Endothelial cell of umbilical vein (primary cell): ENCODE data around the gene RBBP5. TPM values are rescaled to one million over a fixed set of nuclear protein-coding genes. Genes with fewer than 3 reads are reported as not detected.

Experiments
- BruUV-seq: library from RNA; stranded (reverse); fragments of 400-500 nt; replicated peaks from 2 replicates; lab custom pipeline; 2021; lab: Mats Ljungman, UMichigan
- CTCF ChIA-PET: fragments of 300-600, 350-600 bp; sonication (Branson Sonifier 250); formaldehyde crosslinking; loops from one replicate; lab custom pipeline; 2021; ENCODE audit warnings: antibody characterized with exemption, inconsistent platforms; lab: Charles Lee
- POLR2A ChIA-PET: fragments of 300-600, 350-600 bp; sonication (Branson Sonifier 250); formaldehyde crosslinking; loops from one replicate; lab custom pipeline; 2021; ENCODE audit warnings: antibody characterized with exemption, inconsistent platforms; lab: Charles Lee
- DNase-seq: peaks from one replicate; pipeline ENCODE4 v3.0.0-alpha.2; 2011; ENCODE audit warnings: low read depth, low spot score
- FAIRE-seq: peaks from 2 replicates; lab custom pipeline; 2011; peaks lifted over from hg19 to GRCh38; lab: Jason Lieb, UNC
- H2AFZ ChIP-seq: 2 replicates; pipeline ENCODE4 v1.6.0; 2012; ENCODE audit warnings: low read depth, low read length, control low read depth, inconsistent platforms
- H3K27ac ChIP-seq: 2 replicates; pipeline ENCODE4 v1.5.1; 2011; ENCODE audit warnings: low read depth, mild to moderate bottlenecking, control low read depth, low read length, moderate library complexity; ENCODE audit not compliant: insufficient read depth
- H3K27me3 ChIP-seq, 2 experiments: 2 replicates each; pipeline versions ENCODE4 v1.6.0 to v1.6.1; 2011; ENCODE audit warnings: low read length in 2 of 2, mixed read lengths in 1 of 2; ENCODE audit not compliant: control insufficient read depth in 2 of 2, insufficient read depth in 2 of 2
- H3K36me3 ChIP-seq, 2 experiments: 2 replicates in 1 of 2; 3 replicates in 1 of 2; pipeline ENCODE4 v1.5.1; 2011; ENCODE audit warnings: low read length in 2 of 2, mild to moderate bottlenecking in 1 of 2, moderate library complexity in 1 of 2; ENCODE audit not compliant: control insufficient read depth in 2 of 2, insufficient read depth in 2 of 2; ENCODE audit errors: extremely low read depth in 1 of 2
- H3K4me1 ChIP-seq: 3 replicates; pipeline ENCODE4 v1.5.1; 2011; ENCODE audit warnings: mild to moderate bottlenecking, low read length; ENCODE audit not compliant: control insufficient read depth, insufficient read depth; ENCODE audit errors: extremely low read depth
- H3K4me2 ChIP-seq: 2 replicates; pipeline ENCODE4 v1.6.1; 2011; ENCODE audit warnings: low read length, control low read depth, mixed read lengths; ENCODE audit not compliant: insufficient read depth
- H3K4me3 ChIP-seq, 3 experiments: fragments of 200-600 bp in 1 of 3; sonication (generic), shearing (Covaris generic) in 1 of 3; replicated peaks in 1 of 3; 2 replicates each; pipeline ENCODE4 v1.5.1; 2011 to 2016; ENCODE audit warnings: control low read depth in 3 of 3, low read length in 3 of 3, mild to moderate bottlenecking in 2 of 3, inconsistent platforms in 1 of 3, low read depth in 1 of 3, moderate library complexity in 1 of 3; ENCODE audit not compliant: insufficient read depth in 1 of 3
- H3K79me2 ChIP-seq: 2 replicates; pipeline ENCODE4 v1.6.0; 2012; ENCODE audit warnings: low read length, inconsistent platforms; ENCODE audit not compliant: control insufficient read depth, insufficient read depth
- H3K9ac ChIP-seq: replicated peaks from 2 replicates; pipeline ENCODE3; 2011; ENCODE audit warnings: low read length, control low read depth; ENCODE audit not compliant: insufficient read depth; ENCODE audit errors: extremely low read depth
- H3K9me1 ChIP-seq: replicated peaks from 3 replicates; pipeline ENCODE4 v1.6.0; 2011; ENCODE audit warnings: mild to moderate bottlenecking, low read length; ENCODE audit not compliant: control insufficient read depth, insufficient read depth; ENCODE audit errors: extremely low read depth
- H3K9me3 ChIP-seq: replicated peaks from 2 replicates; pipeline ENCODE4 v1.5.1; 2012; ENCODE audit warnings: low read length, inconsistent platforms; ENCODE audit not compliant: control insufficient read depth, insufficient read depth
- H4K20me1 ChIP-seq: replicated peaks from 2 replicates; pipeline ENCODE3; 2011; ENCODE audit warnings: mild to moderate bottlenecking, low read length; ENCODE audit not compliant: control insufficient read depth, insufficient read depth; ENCODE audit errors: extremely low read depth
- EZH2 ChIP-seq: IDR thresholded peaks from 2 replicates; pipeline ENCODE4 v1.6.1; 2012; ENCODE audit warnings: borderline replicate concordance, low read depth, mild to moderate bottlenecking, moderate library complexity, low read length, inconsistent platforms; ENCODE audit not compliant: severe bottlenecking
- FOS ChIP-seq: IDR thresholded peaks from 2 replicates; pipeline ENCODE4 v1.6.1; 2011; ENCODE audit warnings: mild to moderate bottlenecking, low read length, moderate library complexity, borderline replicate concordance; ENCODE audit not compliant: insufficient read depth
- GATA2 ChIP-seq: IDR thresholded peaks from 2 replicates; pipeline ENCODE4 v1.7.0; 2011; ENCODE audit warnings: low read depth, mild to moderate bottlenecking, moderate library complexity, mixed read lengths, low read length; ENCODE audit not compliant: insufficient read length, insufficient read depth
- JUN ChIP-seq: IDR thresholded peaks from 2 replicates; pipeline ENCODE4 v1.6.1; 2011; ENCODE audit warnings: borderline replicate concordance, low read depth; ENCODE audit not compliant: insufficient read length, insufficient read depth
- MYC ChIP-seq: IDR thresholded peaks from one replicate; pipeline ENCODE4 v1.6.1; 2011; ENCODE audit warnings: mild to moderate bottlenecking, low read depth, low read length
- POLR2A ChIP-seq: IDR thresholded peaks from 2 replicates; pipeline ENCODE4 v1.6.1; 2012; ENCODE audit warnings: low read depth, mild to moderate bottlenecking, control low read depth, low read length
- POLR2AphosphoS5 ChIP-seq: IDR thresholded peaks from 2 replicates; pipeline ENCODE4 v1.6.1; 2012; ENCODE audit warnings: low read depth, mild to moderate bottlenecking, control low read depth, low read length, moderate library complexity; ENCODE audit not compliant: insufficient read depth
- dilution Hi-C: fragments of 300-500 bp; cut with MboI; formaldehyde crosslinking; loops from one replicate; pipeline ENCODE4 v1.15.0; 2019; ENCODE audit warnings: low sequenced_read_pairs; ENCODE audit not compliant: extremely low pct_ligation_motif_present
- intact Hi-C: fragments of 100-400 bp; cut with micrococcal nuclease; formaldehyde crosslinking; loops from one replicate; pipeline ENCODE4 v1.10.0; 2022
- polyA plus RNA-seq, 4 experiments: library from polyadenylated mRNA; depleted of rRNA in 3 of 4; stranded (reverse) in 3 of 4; unstranded in 1 of 4; fragments of >200 nt; gene quantifications; 2 replicates each; pipeline versions ENCODE4 v1.2.1 to v1.2.3, GENCODE V29; 2011 to 2012; ENCODE audit warnings: missing spikeins in 1 of 4
- total RNA-seq: library from RNA; stranded (reverse); gene quantifications from 2 replicates; pipeline ENCODE4 v1.2.3, GENCODE V29; 2021
- TF ChIP-seq, protein P1 (sequence below): IDR thresholded peaks from 2 replicates; pipeline ENCODE4 v1.6.1; 2011; ENCODE audit not compliant: insufficient read depth, insufficient read length
- TF ChIP-seq, protein P2 (sequence below), 2 donors: IDR thresholded peaks; 1 replicate in 1 of 2; 2 replicates in 1 of 2; pipeline ENCODE4 v1.5.1; 2011; ENCODE audit warnings: low read length in 2 of 2, mild to moderate bottlenecking in 2 of 2, moderate library complexity in 2 of 2, control low read depth in 1 of 2, inconsistent platforms in 1 of 2, low read depth in 1 of 2; ENCODE audit not compliant: insufficient read depth in 1 of 2; ENCODE audit errors: extremely low read depth in 1 of 2

Gene RBBP5
- total and polyA plus RNA-seq, 2 donors (not counting 3 experiments of a cell fraction or from before 2014, with no cell fraction given), result 5.8 to 14.2 TPM

DNA sequence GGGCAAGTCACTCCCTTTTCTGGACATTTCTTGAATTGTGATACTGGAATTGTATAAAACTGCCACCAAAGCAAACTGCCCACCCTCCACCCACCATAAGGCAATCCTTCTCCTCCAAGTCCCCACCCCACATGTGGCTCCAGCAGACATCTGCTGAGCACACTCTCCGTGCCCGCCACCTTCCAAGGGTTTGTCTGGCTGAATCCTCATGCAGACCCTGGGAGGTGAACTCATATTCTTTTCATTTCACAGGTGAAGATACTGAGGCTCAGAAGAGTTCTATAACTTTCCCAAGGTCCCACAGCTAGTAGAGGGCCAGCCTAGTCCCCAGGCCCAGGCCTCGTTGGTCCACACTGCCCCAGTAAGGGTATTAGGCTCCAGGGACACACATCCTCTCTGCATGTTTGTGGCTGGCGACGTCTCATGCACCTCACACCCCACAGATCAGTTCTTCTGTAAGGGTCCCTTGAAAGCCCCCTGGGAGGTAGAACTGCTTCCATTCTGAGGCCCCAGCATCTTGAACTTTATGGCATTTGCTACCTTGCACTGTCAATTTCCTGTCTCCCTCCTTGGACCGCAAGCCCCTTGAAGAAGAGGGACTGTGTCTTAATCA lies 64.7 kb downstream of the RBBP5 start:
- POLR2A ChIA-PET, result no interaction called here

More for the DNA sequence above, 64.7 kb downstream of the RBBP5 start:
- Histone ChIP-seq H3K9ac (no peak overlapping the region), H3K9me3 (no peaks in the 10 kb centered on the region), H3K9me1 (no peaks in the 10 kb centered on the region), H3K27ac (no peak overlapping the region), H3K79me2 (no peaks in the 10 kb centered on the region), H3K4me3 (no peak overlapping the region), H3K4me1 (no peaks in the 10 kb centered on the region), H2AFZ (no peak overlapping the region), H3K4me2 (no peak overlapping the region), H3K27me3 (no peaks in the 10 kb centered on the region), H4K20me1 (no peaks in the 10 kb centered on the region), H3K36me3 (no peaks in the 10 kb centered on the region)
- no TSS peak for BruUV-seq
- no peak for DNase-seq
- CTCF ChIA-PET, result no interaction called here
- FAIRE-seq, result no peak
- TF ChIP-seq POLR2A (no peak), EZH2 (no peak), FOS (no peak), MYC (no peak), JUN (no peak), POLR2AphosphoS5 (no peak), GATA2 (no peak)
- TF ChIP-seq, protein P1, sequence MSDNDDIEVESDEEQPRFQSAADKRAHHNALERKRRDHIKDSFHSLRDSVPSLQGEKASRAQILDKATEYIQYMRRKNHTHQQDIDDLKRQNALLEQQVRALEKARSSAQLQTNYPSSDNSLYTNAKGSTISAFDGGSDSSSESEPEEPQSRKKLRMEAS, result no peak
- TF ChIP-seq, protein P2, sequence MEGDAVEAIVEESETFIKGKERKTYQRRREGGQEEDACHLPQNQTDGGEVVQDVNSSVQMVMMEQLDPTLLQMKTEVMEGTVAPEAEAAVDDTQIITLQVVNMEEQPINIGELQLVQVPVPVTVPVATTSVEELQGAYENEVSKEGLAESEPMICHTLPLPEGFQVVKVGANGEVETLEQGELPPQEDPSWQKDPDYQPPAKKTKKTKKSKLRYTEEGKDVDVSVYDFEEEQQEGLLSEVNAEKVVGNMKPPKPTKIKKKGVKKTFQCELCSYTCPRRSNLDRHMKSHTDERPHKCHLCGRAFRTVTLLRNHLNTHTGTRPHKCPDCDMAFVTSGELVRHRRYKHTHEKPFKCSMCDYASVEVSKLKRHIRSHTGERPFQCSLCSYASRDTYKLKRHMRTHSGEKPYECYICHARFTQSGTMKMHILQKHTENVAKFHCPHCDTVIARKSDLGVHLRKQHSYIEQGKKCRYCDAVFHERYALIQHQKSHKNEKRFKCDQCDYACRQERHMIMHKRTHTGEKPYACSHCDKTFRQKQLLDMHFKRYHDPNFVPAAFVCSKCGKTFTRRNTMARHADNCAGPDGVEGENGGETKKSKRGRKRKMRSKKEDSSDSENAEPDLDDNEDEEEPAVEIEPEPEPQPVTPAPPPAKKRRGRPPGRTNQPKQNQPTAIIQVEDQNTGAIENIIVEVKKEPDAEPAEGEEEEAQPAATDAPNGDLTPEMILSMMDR (IDR thresholded peaks at IDR 0.05; ENCODE audit: extremely low read depth in 1 of 2, insufficient read depth in 1 of 2, low read depth in 1 of 2, low read length in 2 of 2), result no peak
- dilution Hi-C loops (no loop called here), intact Hi-C loops (no loop called here)
